Keratinocyte (primary cell): ENCODE data around the gene DHCR7.

ENCODE experiments used
- CTCF ChIP-seq, 3 experiments: IDR thresholded peaks in 1 of 3; conservative IDR thresholded peaks in 1 of 3; optimal IDR thresholded peaks in 1 of 3; 2 replicates in 2 of 3; 3 replicates in 1 of 3; pipeline versions ENCODE3 to v1.5.1; 2011; ENCODE audit warnings: low read length in 3 of 3, mild to moderate bottlenecking in 3 of 3, moderate library complexity in 2 of 3, control low read depth in 1 of 3, inconsistent platforms in 1 of 3; ENCODE audit not compliant: insufficient read depth in 2 of 3; ENCODE audit errors: extremely low read depth in 1 of 3
- EZH2 ChIP-seq: IDR thresholded peaks from one replicate; pipeline ENCODE4 v1.6.1; 2012; ENCODE audit warnings: inconsistent platforms, mild to moderate bottlenecking, low read length, moderate library complexity

- TF ChIP-seq CTCF (optimal IDR thresholded peaks at IDR 0.05 in 1 of 3, IDR thresholded peaks at IDR 0.05 in 1 of 3, conservative IDR thresholded peaks at IDR 0.05 in 1 of 3; ENCODE audit: extremely low read depth in 1 of 3, insufficient read depth in 2 of 3, low read length in 3 of 3) (no peak), EZH2 (no peak)
These were observed 35.5 kb upstream of the DHCR7 start for GRCh38 chr11:71483692-71484091.
